Measurements from ENCODE around the gene COX8C. TPM values are rescaled to one million over a fixed set of nuclear protein-coding genes. Genes with fewer than 3 reads are reported as not detected.

Gene COX8C
- total RNA-seq, 4 donors from 2014 or later: not detected

GRCh38 chr14:93315575-93315974 lies 31.4 kb upstream of the COX8C start:
- TF ChIP-seq, protein P1, sequence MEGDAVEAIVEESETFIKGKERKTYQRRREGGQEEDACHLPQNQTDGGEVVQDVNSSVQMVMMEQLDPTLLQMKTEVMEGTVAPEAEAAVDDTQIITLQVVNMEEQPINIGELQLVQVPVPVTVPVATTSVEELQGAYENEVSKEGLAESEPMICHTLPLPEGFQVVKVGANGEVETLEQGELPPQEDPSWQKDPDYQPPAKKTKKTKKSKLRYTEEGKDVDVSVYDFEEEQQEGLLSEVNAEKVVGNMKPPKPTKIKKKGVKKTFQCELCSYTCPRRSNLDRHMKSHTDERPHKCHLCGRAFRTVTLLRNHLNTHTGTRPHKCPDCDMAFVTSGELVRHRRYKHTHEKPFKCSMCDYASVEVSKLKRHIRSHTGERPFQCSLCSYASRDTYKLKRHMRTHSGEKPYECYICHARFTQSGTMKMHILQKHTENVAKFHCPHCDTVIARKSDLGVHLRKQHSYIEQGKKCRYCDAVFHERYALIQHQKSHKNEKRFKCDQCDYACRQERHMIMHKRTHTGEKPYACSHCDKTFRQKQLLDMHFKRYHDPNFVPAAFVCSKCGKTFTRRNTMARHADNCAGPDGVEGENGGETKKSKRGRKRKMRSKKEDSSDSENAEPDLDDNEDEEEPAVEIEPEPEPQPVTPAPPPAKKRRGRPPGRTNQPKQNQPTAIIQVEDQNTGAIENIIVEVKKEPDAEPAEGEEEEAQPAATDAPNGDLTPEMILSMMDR (IDR thresholded peaks at IDR 0.05): no peak
- no peak for DNase-seq (ENCODE audit: low spot score)
- ATAC-seq (ENCODE audit: low FRiP score): no peak

DNA sequence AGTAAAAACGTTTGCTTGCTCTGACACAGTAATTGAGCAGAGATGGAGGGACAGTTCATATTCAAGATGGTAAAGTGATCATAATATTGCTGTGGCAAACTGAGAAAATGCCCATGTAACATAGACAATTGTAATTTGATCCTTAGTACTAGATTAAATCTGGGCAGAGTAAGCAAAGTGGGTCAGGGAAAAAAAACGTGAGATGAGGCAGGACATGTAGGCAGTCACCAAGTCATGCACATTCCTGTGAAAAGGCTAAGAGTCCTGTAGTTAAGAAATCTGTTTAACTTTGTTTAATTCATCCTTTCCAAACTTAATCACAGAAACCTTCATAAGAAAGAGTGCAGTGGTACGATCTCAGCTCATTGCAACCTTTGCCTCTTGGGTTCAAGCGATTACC lies 30.3 kb upstream of the COX8C start:
- DNase-seq (ENCODE audit: low spot score) (no peak), ATAC-seq (ENCODE audit: low FRiP score) (no peak)
- TF ChIP-seq, protein P1 (IDR thresholded peaks at IDR 0.05): no peak

DNA sequence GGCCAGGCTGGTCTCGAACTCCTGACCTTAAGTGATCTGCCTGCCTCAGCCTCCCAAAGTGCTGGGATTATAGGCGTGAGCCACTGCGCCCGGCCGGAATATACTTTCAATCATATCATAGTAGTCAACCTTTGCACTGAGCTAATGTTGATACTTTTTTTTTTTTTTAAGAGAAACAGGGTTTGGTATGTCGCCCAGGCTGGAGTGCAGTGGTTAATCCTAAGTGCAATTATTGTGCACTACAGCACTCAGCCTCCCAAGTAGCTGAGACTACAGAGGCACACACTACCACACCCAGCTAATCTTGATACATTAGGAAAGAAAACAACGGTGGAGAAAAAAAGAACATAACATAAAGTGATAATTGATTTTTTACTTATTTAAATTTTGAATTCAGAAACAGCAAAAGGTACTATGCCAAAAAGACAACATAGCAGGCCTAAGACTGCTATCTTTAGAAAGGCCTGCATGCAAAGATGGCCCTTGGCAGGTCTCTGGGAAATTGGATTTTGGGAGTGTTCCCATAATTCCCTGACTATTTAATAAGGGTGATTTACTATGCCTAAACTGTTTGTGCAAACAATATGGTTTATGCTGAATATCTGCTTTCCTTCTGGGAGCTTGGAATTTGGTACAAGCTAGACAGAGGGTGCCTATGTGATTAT lies 29.6 kb upstream of the COX8C start:
- DNase-seq (ENCODE audit: low spot score) (no peak), ATAC-seq (ENCODE audit: low FRiP score) (no peak)
- TF ChIP-seq, protein P1 (IDR thresholded peaks at IDR 0.05): no peak

DNA sequence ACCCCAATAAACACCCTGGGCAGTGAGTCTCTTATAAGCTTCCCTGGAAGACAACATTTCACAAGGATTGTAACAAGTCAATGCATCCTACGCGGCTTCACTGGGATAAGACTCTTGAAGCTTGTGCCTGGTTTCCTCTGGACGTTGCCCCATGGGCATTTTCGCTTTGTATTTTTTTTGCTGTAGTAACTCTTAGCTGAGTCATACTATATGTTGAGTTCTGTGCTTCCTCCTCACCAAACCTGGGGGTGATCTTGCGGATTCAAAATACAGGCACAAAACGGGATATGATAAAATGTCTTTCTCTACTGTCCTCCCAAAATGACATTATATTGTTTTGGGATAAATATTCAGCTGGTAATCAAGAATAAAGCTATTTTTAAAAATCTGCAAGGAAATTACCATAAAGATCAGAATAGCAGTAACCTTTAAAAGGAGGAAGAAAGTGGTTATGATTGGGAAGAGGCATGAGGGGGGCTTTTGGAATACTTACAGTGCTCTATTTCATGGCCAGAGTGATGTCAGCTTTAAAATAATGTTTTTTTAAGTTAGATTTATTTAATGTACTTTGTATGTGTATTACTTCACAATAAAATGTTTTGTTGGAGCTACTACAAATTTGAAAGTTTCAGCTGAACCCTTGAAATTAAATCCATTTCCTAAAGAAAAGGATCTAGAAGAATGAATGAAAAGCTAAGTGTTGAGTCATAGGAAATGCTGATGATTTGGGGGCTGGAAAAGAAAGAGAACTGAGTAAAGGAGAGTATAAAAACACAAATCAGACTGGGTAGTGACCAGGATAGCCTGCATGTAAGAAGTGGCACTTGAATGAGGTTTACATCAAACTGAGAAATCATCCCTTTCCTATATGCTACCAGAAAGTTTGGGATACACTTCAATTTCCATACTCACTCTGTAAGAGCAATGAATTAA lies 28.8 kb upstream of the COX8C start:
- DNase-seq (ENCODE audit: low spot score): no peak
- no peak for ATAC-seq (ENCODE audit: low FRiP score)
- TF ChIP-seq, protein P1 (IDR thresholded peaks at IDR 0.05): no peak

- no peak for ATAC-seq (ENCODE audit: low FRiP score)
- TF ChIP-seq, protein P1 (IDR thresholded peaks at IDR 0.05): no peak
- DNase-seq (ENCODE audit: low spot score): no peak
These were observed 28.1 kb upstream of the COX8C start for GRCh38 chr14:93318927-93319326.

DNA sequence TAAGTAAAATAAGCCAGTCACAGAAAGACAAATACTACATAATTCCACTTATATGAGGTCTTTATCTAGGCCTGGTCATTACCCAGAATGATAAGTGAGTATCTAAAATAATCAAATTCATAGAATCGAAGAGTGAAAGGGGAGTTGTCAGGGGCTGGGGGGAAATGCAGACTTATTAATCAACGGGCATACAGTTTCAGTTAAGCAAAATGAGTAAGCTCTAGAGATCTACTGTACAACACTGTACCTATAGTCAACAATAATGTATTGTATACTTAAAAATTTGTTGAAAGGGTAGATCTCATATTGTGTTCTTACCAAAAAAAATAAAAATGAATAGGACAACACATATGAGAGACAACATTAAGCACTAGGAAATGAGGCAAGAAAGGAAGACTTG lies 27.5 kb upstream of the COX8C start:
- TF ChIP-seq, protein P1 (IDR thresholded peaks at IDR 0.05): no peak
- no peak for ATAC-seq (ENCODE audit: low FRiP score)
- DNase-seq (ENCODE audit: low spot score): no peak
